H1 (cell line): Measurements from ENCODE around the gene COQ5. TPM values are rescaled to one million over a fixed set of nuclear protein-coding genes. Genes with fewer than 3 reads are reported as not detected.

Experiments used
- CTCF ChIA-PET: fragments of 300-600 bp; sonication (Branson Sonifier 250); formaldehyde crosslinking; loops from one replicate; lab custom pipeline; 2021; ENCODE audit not compliant: partially characterized antibody; lab: Charles Lee
- POLR2A ChIA-PET: fragments of 300-600 bp; sonication (Branson Sonifier 250); formaldehyde crosslinking; loops from one replicate; lab custom pipeline; 2021; ENCODE audit warnings: inconsistent platforms; ENCODE audit not compliant: partially characterized antibody; lab: Charles Lee
- DNase-seq, 2 experiments: peaks; one replicate each; pipeline versions ENCODE4 v3.0.0 to v3.0.0-alpha.2; 2010 to 2022; ENCODE audit warnings: low spot score in 2 of 2, low read depth in 1 of 2, mixed read lengths in 1 of 2
- FAIRE-seq: peaks from 2 replicates; lab custom pipeline; 2011; peaks lifted over from hg19 to GRCh38; lab: Jason Lieb, UNC
- H2AFZ ChIP-seq: 2 replicates; pipeline ENCODE4 v1.8.1; 2012; ENCODE audit warnings: low read length, inconsistent platforms
- H2AK5ac ChIP-seq: 2 replicates; pipeline ENCODE4 v1.6.1; 2013; ENCODE audit warnings: low read depth, low read length
- H2BK120ac ChIP-seq: replicated peaks from 2 replicates; pipeline ENCODE3; 2013; ENCODE audit warnings: low read depth, low read length, inconsistent platforms
- H2BK12ac ChIP-seq: 2 replicates; pipeline ENCODE4 v1.6.1; 2013; ENCODE audit warnings: low read depth, low read length
- H2BK15ac ChIP-seq: 2 replicates; pipeline ENCODE4 v1.6.1; 2013; ENCODE audit warnings: low read length
- H2BK20ac ChIP-seq: 2 replicates; pipeline ENCODE4 v1.6.1; 2013; ENCODE audit warnings: low read length
- H2BK5ac ChIP-seq: 2 replicates; pipeline ENCODE4 v1.6.1; 2013; ENCODE audit warnings: low read depth, low read length
- H3K14ac ChIP-seq: 2 replicates; pipeline ENCODE4 v1.6.1; 2013; ENCODE audit warnings: inconsistent platforms; ENCODE audit not compliant: insufficient read length
- H3K18ac ChIP-seq: 2 replicates; pipeline ENCODE4 v1.6.1; 2013; ENCODE audit warnings: low read length; ENCODE audit errors: extremely low read depth
- H3K23ac ChIP-seq: 2 replicates; pipeline ENCODE4 v1.6.1; 2013; ENCODE audit warnings: inconsistent platforms; ENCODE audit not compliant: insufficient read length
- H3K23me2 ChIP-seq: 2 replicates; pipeline ENCODE4 v1.6.1; 2013; ENCODE audit warnings: low read depth, low read length
- H3K27ac ChIP-seq: 2 replicates; pipeline ENCODE4 v1.6.1; 2011; ENCODE audit warnings: low read depth, low read length, inconsistent platforms
- H3K27me3 ChIP-seq, 4 experiments: replicated peaks in 1 of 4; 1 replicate in 1 of 4; 2 replicates in 3 of 4; pipeline versions ENCODE4 v1.6.1 to v1.8.1; 2011 to 2013; ENCODE audit warnings: low read length in 3 of 4, mild to moderate bottlenecking in 3 of 4, inconsistent platforms in 2 of 4, mixed read lengths in 2 of 4, moderate library complexity in 1 of 4; ENCODE audit not compliant: control insufficient read depth in 3 of 4, insufficient read depth in 3 of 4; ENCODE audit errors: extremely low read depth in 1 of 4
- H3K36me3 ChIP-seq, 4 experiments: 2 replicates each; pipeline versions ENCODE4 v1.6.1 to v1.8.1; 2011 to 2013; ENCODE audit warnings: mild to moderate bottlenecking in 4 of 4, low read length in 3 of 4, moderate library complexity in 2 of 4, control low read depth in 1 of 4, inconsistent platforms in 1 of 4; ENCODE audit not compliant: insufficient read depth in 4 of 4, control insufficient read depth in 2 of 4
- H3K4ac ChIP-seq: replicated peaks from 2 replicates; pipeline ENCODE3; 2013; ENCODE audit warnings: low read length, low read depth, mixed read lengths, inconsistent platforms; ENCODE audit not compliant: insufficient read length
- H3K4me1 ChIP-seq, 4 experiments: replicated peaks in 1 of 4; 1 replicate in 1 of 4; 2 replicates in 3 of 4; pipeline versions ENCODE4 v1.6.1 to v1.8.1; 2011 to 2013; ENCODE audit warnings: low read length in 3 of 4, inconsistent platforms in 2 of 4, mixed read lengths in 1 of 4; ENCODE audit not compliant: insufficient read depth in 4 of 4, control insufficient read depth in 3 of 4
- H3K4me2 ChIP-seq, 2 experiments: 2 replicates each; pipeline versions ENCODE4 v1.6.1 to v1.8.1; 2011 to 2013; ENCODE audit warnings: low read depth in 2 of 2, low read length in 2 of 2, control low read depth in 1 of 2, inconsistent platforms in 1 of 2, mild to moderate bottlenecking in 1 of 2; ENCODE audit not compliant: insufficient read depth in 1 of 2
- H3K4me3 ChIP-seq, 4 experiments: fragments of 200-600, 300-600 bp in 1 of 4; sonication (generic), shearing (Covaris generic), sonication (Bioruptor Twin) in 1 of 4; 2 replicates each; pipeline versions ENCODE4 v1.5.1 to v1.8.1; 2011 to 2016; ENCODE audit warnings: low read length in 4 of 4, low read depth in 3 of 4, control low read depth in 2 of 4, inconsistent platforms in 2 of 4, mild to moderate bottlenecking in 2 of 4, mixed read lengths in 1 of 4, moderate library complexity in 1 of 4; ENCODE audit not compliant: insufficient read depth in 2 of 4; ENCODE audit errors: extremely low read depth in 1 of 4
- H3K56ac ChIP-seq: replicated peaks from 2 replicates; pipeline ENCODE3; 2013; ENCODE audit warnings: low read depth, mild to moderate bottlenecking, mixed read lengths, low read length, inconsistent platforms; ENCODE audit not compliant: insufficient read length
- H3K79me1 ChIP-seq: 2 replicates; pipeline ENCODE4 v1.6.1; 2013; ENCODE audit warnings: low read depth, low read length, control low read depth
- H3K79me2 ChIP-seq, 2 experiments: 2 replicates each; pipeline versions ENCODE4 v1.6.1 to v1.8.1; 2012 to 2013; ENCODE audit warnings: low read length in 2 of 2, mild to moderate bottlenecking in 2 of 2, inconsistent platforms in 1 of 2; ENCODE audit not compliant: insufficient read depth in 2 of 2, control insufficient read depth in 1 of 2
- H3K9ac ChIP-seq, 4 experiments: replicated peaks in 1 of 4; 1 replicate in 1 of 4; 2 replicates in 3 of 4; pipeline versions ENCODE4 v1.6.1 to v1.8.1; 2011 to 2013; ENCODE audit warnings: low read depth in 3 of 4, low read length in 3 of 4, control low read depth in 2 of 4, mild to moderate bottlenecking in 2 of 4, moderate library complexity in 2 of 4, inconsistent platforms in 1 of 4; ENCODE audit errors: extremely low read depth in 1 of 4
- H3K9me3 ChIP-seq, 2 experiments: 2 replicates each; pipeline versions ENCODE4 v1.6.1 to v1.8.1; 2012 to 2013; ENCODE audit warnings: mild to moderate bottlenecking in 2 of 2, moderate library complexity in 2 of 2, control low read depth in 1 of 2, inconsistent platforms in 1 of 2, low read depth in 1 of 2, low read length in 1 of 2, mixed read lengths in 1 of 2; ENCODE audit not compliant: insufficient read depth in 2 of 2
- H4K20me1 ChIP-seq, 2 experiments: replicated peaks in 1 of 2; 2 replicates each; pipeline versions ENCODE3 to v1.8.1; 2011 to 2013; ENCODE audit warnings: inconsistent platforms in 2 of 2, low read length in 2 of 2, mild to moderate bottlenecking in 1 of 2; ENCODE audit not compliant: insufficient read depth in 2 of 2, control insufficient read depth in 1 of 2
- H4K5ac ChIP-seq: 2 replicates; pipeline ENCODE4 v1.6.1; 2013; ENCODE audit warnings: low read length, low read depth, mixed read lengths, inconsistent platforms; ENCODE audit not compliant: insufficient read length
- H4K8ac ChIP-seq: 2 replicates; pipeline ENCODE4 v1.8.0; 2013; ENCODE audit warnings: mild to moderate bottlenecking, moderate library complexity, low read length, inconsistent platforms; ENCODE audit not compliant: insufficient read depth; ENCODE audit errors: extremely low read depth
- H4K91ac ChIP-seq: replicated peaks from 2 replicates; pipeline ENCODE3; 2013; ENCODE audit warnings: low read length, mixed read lengths, inconsistent platforms; ENCODE audit not compliant: insufficient read length
- MAFK ChIP-seq: IDR thresholded peaks from 2 replicates; pipeline ENCODE4 v1.6.1; 2012; ENCODE audit warnings: low read depth, mild to moderate bottlenecking, improper control_type of control experiment, low read length
- POLR2AphosphoS5 ChIP-seq: IDR thresholded peaks from 2 replicates; pipeline ENCODE4 v1.6.1; 2011; ENCODE audit warnings: low read depth, low read length
- SP4 ChIP-seq: IDR thresholded peaks from 2 replicates; pipeline ENCODE4 v1.6.1; 2012; ENCODE audit warnings: low read length, inconsistent platforms
- WGBS, 2 experiments: shearing (Covaris generic) in 1 of 2; methylation state at CpG; one replicate each; pipeline versions ENCODE4 v1.1.6 to v1.1.7; 2013 to 2015; ENCODE audit warnings: low lambda C conversion rate in 2 of 2, mixed read lengths in 2 of 2, inconsistent platforms in 1 of 2, low coverage in 1 of 2, missing lambda C conversion rate in 1 of 2; ENCODE audit not compliant: insufficient replicate concordance in 2 of 2, insufficient coverage in 1 of 2, insufficient read length in 1 of 2; ENCODE audit errors: extremely low coverage in 1 of 2, missing lambda C conversion rate in 1 of 2; 5-methylcytosine and 5-hydroxymethylcytosine counted together
- polyA plus RNA-seq, 7 experiments: library from polyadenylated mRNA; depleted of rRNA in 3 of 7; stranded (reverse) in 5 of 7; unstranded in 2 of 7; fragments of >200 nt in 5 of 7; fragments of 200-250 nt in 2 of 7; gene quantifications; 1 replicate in 5 of 7; 2 replicates in 1 of 7; 4 replicates in 1 of 7; pipeline versions ENCODE4 v1.2.1 to v1.2.3, GENCODE V29; 2011 to 2013; ENCODE audit warnings: missing spikeins in 2 of 7, mixed read lengths in 2 of 7
- total RNA-seq: library from RNA; stranded (reverse); fragmentation: NEBNext Ultra II Directional; extraction: Animal tissue kit (Norgen Biotek cat#: 25700); gene quantifications from 2 replicates; pipeline ENCODE4 v1.2.1, GENCODE V29; 2021

COQ5 gene
- total and polyA plus RNA-seq, 2 of the 8 experiments (the other 6 are each of a cell fraction or from before 2014, with no cell fraction given), result 35.1 to 35.8 TPM

DNA sequence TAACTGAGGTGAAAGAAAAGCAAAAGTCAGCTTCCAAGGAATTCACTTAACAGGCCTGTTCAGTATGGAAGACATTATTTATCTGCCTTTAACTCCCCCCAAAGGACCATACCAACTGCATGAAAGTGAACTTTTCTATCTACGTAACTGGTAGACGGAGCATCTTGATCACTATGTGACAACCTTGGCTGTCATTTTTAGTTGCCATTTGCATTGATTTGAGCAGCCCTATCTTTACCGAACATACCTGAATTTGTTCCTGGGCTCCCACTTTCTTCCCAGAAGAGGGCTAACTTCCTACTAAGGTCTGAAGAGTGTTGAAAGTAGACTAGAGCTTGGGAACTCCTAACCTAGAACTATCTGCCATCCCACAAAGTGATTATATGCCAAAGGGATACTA lies 68.8 kb downstream of the COQ5 start:
- no peak overlapping the region for H3K4me3 ChIP-seq
- WGBS, 2 experiments, result 91% methylated on average over 3 of the region's 3 CpGs; no CpG with 5 or more reads in 1 of the 2 experiments
- H3K27ac ChIP-seq, result no peak overlapping the region
- FAIRE-seq, result no peak
- no peak overlapping the region for H4K8ac ChIP-seq
- H3K9ac ChIP-seq, result no peak overlapping the region
- no peaks in the 10 kb centered on the region for H3K23me2 ChIP-seq
- no peak overlapping the region for H4K91ac ChIP-seq
- no peak overlapping the region for H2AK5ac ChIP-seq
- H3K79me2 ChIP-seq, result peaks cover 0 to 10% of the 10 kb centered on the region in 2 experiments; a peak in 2 of 4 replicates
- H2BK15ac ChIP-seq, result no peak overlapping the region
- H3K4me1 ChIP-seq, result no peaks in the 10 kb centered on the region; a peak in 1 of 7 replicates
- H4K20me1 ChIP-seq, result peaks cover 7 to 9% of the 10 kb centered on the region in 2 experiments
- no peak overlapping the region for H3K4me2 ChIP-seq
- no peak overlapping the region for H2BK5ac ChIP-seq
- H2BK120ac ChIP-seq, result no peak overlapping the region
- peaks cover 49 to 92% (median 75%) of the 10 kb centered on the region in 4 experiments for H3K36me3 ChIP-seq
- H3K18ac ChIP-seq, result no peak overlapping the region
- no peak overlapping the region for H2AFZ ChIP-seq
- no peak overlapping the region for H3K14ac ChIP-seq
- H3K79me1 ChIP-seq, result peaks cover 3% of the 10 kb centered on the region
- no peak overlapping the region for H3K56ac ChIP-seq
- no peak overlapping the region for H2BK20ac ChIP-seq
- no peaks in the 10 kb centered on the region for H3K27me3 ChIP-seq
- TF ChIP-seq POLR2AphosphoS5 (peak; percentile 44), MAFK (no peak), SP4 (no peak)
- no peak overlapping the region for H3K4ac ChIP-seq
- no peak for DNase-seq
- no peaks in the 10 kb centered on the region for H3K9me3 ChIP-seq
- no peak overlapping the region for H2BK12ac ChIP-seq
- no peak overlapping the region for H3K23ac ChIP-seq
- POLR2A ChIA-PET, result interaction anchor here (0.7 to 19.6 kb wide), 8 partner anchors 7 to 134 kb away, joined by 3 to 365 read pairs (median 4); partner anchors contain the start of genes COX6A1, DYNLL1, GATC and SRSF9
- CTCF ChIA-PET, result interaction anchor here (1.4 to 11.4 kb wide), 6 partner anchors 6 to 232 kb away, joined by 4 to 152 read pairs (median 7); partner anchors contain the start of genes COX6A1 and SRSF9
- H4K5ac ChIP-seq, result no peak overlapping the region
